ENCODE results near the gene POLE.

GRCh38 chr12:132646850-132647249, 40.3 kb downstream of the POLE start:
- TF ChIP-seq CTCF (IDR thresholded peaks at IDR 0.05) (no peak), POLR2A (IDR thresholded peaks at IDR 0.05) (no peak)

Measured in heart left ventricle (tissue), 13 donors.